GM21390 (cell line): ENCODE data around the gene SWT1.
"Not testable (repeated sequence)": the region's sequence is repeated elsewhere in the genome, so short reads cannot be mapped to it uniquely, and the experiment has no call there.

ENCODE experiments used
- ATAC-seq: cut with Tn5 transposase; IDR thresholded peaks from one replicate; pipeline ENCODE4 v1.9.1; 2021; ENCODE audit not compliant: unreplicated experiment

The SWT1 gene

DNA sequence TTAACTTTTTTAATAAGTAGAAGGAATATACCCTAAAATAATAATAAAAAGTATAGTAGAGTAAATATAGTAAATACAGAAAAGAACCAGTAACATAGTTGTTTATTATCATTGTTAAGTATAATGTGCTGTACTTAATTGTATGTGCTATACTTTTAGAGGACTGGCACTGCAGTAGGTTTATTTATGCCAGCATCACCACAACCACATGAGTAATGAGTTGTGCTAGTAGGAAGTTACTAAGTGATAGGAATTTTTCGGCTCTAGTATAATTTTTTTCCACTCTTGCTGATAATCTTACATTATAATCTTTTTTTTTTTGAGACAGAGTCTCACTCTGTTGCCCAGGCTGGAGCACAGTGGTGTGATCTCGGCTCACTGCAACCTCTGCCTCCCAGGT lies 88.5 kb downstream of the SWT1 start:
- no peak for ATAC-seq

DNA sequence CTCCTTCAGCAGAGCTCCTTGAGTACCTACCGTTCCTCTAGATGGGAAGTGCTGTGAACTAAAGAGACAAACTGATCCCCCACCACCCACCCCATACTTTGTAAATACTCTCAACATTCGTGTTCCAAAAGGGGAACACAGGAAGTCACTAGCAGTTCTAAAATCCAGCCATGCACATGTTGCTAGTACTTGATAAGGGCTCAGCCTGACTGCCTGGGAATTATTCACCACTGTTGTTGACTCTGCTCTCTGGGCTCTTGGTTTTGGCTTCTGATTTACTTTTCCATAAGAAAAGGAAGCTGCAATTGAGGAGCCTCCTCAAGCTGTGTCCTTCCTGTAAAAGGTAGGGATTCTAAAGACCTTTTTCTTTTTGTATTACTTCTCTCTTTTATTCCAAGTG lies 92.6 kb downstream of the SWT1 start:
- ATAC-seq, result no peak

DNA sequence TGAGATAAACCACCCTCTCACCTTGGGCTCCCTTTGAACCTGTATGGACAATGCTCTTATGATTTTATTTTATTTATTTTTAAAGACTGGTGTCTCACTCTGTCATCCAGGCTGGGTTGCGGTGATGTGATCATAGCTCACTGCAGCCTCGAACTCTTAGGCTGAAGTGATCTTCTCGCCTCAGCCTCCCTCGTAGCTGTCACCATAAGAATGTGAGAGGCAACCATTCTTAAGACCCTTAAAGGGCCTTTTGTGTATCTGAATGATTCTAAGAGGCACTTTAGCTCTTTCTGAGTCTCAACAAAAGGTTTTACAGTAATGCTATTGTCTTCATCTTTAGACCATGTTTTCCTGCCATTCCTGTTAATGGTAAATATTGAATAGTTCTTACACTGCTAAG lies 93.1 kb downstream of the SWT1 start:
- no peak for ATAC-seq

DNA sequence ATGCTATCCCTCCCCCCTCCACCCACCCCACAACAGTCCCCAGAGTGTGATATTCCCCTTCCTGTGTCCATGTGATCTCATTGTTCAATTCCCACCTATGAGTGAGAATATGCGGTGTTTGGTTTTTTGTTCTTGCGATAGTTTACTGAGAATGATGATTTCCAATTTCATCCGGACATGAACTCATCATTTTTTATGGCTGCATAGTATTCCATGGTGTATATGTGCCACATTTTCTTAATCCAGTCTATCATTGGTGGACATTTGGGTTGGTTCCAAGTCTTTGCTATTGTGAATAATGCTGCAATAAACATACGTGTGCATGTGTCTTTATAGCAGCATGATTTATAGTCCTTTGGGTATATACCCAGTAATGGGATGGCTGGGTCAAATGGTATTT lies 95.0 kb downstream of the SWT1 start:
- ATAC-seq, result not testable (repeated sequence)

DNA sequence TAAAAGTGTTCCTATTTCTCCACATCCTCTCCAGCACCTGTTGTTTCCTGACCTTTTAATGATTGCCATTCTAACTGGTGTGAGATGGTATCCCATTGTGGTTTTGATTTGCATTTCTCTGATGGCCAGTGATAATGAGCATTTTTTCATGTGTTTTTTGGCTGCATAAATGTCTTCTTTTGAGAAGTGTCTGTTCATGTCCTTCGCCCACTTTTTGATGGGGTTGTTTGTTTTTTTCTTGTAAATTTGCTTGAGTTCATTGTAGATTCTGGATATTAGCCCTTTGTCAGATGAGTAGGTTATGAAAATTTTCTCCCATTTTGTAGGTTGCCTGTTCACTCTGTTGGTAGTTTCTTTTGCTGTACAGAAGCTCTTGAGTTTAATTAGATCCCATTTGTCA lies 95.4 kb downstream of the SWT1 start:
- ATAC-seq, result not testable (repeated sequence)

DNA sequence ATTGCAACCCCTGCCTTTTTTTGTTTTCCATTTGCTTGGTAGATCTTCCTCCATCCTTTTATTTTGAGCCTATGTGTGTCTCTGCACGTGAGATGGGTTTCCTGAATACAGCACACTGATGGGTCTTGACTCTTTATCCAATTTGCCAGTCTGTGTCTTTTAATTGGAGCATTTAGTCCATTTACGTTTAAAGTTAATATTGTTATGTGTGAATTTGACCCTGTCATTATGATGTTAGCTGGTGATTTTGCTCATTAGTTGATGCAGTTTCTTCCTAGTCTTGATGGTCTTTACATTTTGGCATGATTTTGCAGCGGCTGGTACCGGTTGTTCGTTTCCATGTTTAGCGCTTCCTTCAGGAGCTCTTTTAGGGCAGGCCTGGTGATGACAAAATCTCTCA lies 98.6 kb downstream of the SWT1 start:
- ATAC-seq, result not testable (repeated sequence)

DNA sequence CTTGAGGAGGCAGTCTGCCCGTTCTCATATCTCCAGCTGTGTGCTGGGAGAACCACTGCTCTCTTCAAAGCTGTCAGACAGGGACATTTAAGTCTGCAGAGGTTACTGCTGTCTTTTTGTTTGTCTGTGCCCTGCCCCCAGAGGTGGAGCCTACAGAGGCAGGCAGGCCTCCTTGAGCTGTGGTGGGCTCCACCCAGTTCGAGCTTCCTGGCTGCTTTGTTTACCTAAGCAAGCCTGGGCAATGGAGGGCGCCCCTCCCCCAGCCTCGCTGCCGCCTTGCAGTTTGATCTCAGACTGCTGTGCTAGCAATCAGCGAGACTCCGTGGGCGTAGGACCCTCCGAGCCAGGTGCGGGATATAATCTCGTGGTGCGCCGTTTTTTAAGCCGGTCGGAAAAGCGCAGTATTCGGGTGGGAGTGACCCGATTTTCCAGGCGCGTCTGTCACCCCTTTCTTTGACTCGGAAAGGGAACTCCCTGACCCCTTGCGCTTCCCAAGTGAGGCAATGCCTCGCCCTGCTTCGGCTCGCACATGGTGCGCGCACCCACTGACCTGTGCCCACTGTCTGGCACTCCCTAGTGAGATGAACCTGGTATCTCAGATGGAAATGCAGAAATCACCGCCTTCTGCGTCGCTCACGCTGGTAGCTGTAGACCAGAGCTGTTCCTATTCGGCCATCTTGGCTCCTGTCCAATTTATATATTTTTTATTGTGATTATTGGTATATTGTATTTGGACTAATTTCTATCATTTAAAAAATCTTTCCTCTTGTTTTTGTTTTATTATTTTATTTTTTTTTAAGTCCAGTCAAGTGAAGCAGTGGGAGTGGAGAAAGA lies 100.4 kb downstream of the SWT1 start:
- ATAC-seq, result not testable (repeated sequence)

DNA sequence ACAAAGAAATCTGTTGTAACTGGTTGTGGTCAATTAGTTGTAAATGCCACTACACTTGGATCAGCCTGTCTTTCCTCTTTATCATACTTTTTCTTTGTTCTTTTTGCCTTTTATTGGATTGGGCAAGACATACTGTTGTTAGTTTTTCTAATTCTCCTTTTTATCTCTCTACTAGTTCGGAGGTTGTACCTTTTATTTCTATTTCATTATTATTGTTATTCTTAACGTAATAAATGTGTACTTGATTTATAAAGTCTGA lies 100.9 kb downstream of the SWT1 start:
- no peak for ATAC-seq

DNA sequence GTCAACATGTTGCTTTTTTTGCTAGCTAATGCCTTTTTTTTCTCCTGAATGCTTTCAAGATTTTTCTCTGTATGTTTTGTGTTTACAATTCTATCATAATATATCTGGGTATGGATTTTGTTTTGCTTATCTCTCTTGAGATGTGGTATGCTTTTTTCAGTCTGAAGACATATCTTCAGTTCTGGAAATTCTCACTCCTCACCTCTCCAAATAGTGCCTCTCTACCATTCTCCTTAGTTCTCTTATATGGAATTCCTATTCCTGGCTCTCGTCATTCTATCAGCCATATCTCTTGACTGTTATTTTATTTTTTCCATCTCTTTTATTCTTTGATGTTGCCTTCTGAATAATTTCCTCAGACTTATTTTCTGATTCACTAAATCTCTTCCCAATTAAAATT lies 101.7 kb downstream of the SWT1 start:
- ATAC-seq, result no peak

DNA sequence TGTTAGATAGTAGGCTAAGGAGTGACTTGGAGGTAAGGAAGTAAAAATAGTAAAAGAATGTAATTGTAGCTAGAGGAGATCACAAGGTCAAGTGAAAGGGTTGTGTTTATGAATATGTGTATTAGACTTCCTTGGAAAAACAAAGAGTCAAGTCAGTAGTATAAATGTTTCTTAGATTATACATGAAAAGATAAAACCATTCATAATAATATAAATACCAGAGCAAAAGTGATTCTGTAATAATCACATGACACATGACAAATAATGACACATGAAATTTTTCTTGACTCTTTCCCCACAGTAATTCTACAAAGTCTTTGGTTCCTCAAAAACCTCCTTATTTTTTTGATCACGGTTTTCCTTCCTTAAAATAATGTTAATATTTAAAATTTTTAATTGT lies 103.6 kb downstream of the SWT1 start:
- no peak for ATAC-seq

DNA sequence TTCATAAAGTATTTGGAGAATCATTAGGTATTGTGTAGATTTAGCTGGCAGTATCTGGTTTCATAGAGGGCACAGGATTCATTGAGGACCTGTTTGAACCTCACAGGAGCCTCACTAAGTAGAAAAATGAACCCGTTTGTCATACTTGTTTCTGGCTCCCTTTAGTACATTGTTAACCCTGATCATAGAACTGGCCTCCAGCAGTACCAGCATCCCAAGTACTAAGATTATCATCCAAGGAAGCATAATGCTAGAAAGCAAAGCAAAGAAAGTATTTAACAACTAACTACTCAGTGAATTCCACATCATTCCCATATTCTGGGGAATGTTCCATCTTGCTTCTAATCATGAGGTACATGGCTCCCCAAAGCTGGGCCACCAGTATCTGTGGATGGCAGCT lies 105.2 kb downstream of the SWT1 start:
- ATAC-seq, result no peak

DNA sequence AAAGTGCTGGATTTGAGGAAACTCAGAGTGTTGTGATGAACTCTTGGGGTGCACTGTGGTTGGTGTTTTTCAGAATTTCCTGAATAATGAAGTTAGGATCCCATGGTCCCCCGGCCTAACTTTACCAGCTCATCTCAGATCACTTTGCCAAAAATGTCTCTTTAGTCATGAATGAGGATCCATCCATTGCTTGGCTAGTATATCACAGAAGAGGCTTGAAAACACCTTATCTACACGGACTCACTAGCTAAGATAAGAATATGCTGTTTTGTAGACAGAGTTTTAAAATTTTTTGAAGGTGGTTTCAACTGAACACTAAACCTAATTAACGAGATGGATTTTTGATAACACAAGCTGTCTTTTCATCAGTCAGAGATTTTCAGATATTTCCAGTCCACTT lies 106.3 kb downstream of the SWT1 start:
- ATAC-seq, result no peak

DNA sequence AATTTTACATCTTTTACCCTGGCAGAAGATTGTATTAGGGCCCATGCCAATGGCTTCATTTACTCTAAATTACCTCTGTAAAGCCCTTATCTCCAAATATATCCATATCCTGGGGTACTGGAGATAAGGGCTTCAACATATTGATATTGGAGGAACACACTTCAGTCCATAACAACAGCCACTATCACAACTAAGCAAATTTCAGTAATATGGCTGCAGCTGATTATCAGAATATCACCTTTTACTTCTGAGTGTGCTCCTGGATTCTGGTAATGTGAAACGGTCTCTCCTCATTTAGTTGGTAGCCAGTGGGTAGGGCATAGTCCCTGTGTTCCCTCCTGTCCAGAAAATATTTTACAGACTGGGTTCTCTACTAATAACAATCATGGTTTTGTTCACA lies 106.8 kb downstream of the SWT1 start:
- no peak for ATAC-seq

DNA sequence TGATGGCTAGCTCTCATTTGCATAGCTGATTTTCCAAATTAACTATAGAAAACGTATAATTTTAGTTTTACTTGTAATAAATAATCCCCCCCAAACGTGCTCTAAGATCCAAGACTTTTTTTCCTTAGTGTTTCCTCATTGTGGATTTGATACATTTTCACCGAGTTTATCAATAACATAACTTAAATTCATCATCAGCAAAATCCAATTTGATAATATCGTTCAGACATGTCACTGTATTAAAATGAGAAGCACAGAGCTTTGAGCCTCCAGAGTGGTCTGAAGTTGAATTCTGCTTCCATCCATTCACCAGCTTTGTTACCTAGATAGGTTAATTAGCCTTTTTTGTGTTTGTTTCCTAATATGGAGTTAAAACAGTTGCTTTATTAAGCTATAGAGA lies 108.3 kb downstream of the SWT1 start:
- ATAC-seq, result no peak

DNA sequence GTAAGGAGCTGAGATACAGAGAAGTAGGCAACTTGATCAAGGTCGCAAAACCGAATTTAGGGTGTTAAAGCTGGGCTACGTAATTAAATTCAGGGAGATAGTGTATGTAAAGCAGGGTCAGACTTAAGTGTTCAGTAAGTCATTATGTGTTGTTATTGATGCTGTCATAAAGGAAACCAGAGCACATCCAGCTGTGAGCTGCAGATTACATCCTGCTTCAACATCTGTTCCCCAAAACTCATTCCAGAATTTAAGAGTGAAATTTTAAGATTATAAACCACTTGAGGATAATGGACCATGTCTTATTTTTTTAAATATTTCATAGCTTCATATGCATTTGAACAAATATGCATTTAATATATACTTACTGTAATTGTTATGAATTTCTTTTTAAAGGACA lies 110.3 kb downstream of the SWT1 start:
- ATAC-seq, result no peak

DNA sequence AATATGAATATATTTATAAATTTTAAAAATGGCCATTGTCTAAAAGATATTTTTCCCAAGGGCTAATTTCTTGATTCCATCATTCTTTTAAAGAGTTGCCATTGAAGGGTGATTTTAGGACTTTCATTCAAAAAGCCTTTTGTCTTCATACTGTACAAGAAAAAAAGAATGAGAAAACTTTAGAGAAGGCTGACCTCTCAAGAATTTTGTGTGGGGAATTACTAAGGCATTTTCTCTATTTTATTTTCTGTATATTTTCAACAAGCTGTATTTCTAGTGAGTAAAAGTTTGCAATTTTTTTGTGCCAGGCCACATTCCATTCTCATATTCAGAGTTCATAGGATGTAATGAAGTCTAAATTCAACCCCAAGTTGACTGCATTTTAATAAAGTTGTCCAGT lies 110.7 kb downstream of the SWT1 start:
- ATAC-seq, result no peak

DNA sequence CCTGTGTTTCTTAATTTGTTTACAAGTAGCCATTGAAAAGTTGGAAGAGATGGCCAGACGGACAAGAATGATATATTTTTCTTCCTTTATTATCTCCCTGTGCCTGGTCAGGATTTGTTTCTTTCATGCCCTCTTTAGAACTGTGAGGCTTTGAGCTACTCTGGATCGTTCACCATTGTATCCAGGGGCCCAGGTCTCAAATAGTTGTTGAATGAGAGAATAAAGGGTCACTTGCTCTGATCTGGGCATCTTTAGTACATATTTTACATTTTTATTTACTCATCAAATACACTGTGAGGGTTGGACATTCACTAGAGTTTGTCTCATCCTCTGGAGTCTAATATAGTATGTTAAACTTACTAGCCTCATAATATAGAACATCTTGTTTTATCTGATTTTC lies 111.4 kb downstream of the SWT1 start:
- ATAC-seq, result no peak

DNA sequence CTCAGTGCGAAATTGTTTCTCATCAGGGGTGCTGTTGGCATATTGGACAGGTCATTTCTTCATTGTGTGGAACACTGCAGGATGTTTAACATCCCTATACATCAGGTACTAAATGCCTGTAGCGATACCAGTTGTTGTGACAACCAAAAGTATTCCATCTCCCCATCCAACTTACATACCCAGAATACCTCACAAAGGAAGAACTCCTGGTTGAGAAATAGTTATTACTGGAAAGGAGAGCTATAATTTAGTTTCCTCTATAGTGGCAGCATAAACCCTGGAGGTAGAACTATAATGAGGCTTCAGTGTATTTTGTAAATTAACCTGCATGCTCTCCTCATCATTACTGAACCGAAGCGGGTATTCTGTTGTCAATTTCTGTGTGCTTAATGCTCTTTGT lies 115.0 kb downstream of the SWT1 start:
- ATAC-seq, result no peak

DNA sequence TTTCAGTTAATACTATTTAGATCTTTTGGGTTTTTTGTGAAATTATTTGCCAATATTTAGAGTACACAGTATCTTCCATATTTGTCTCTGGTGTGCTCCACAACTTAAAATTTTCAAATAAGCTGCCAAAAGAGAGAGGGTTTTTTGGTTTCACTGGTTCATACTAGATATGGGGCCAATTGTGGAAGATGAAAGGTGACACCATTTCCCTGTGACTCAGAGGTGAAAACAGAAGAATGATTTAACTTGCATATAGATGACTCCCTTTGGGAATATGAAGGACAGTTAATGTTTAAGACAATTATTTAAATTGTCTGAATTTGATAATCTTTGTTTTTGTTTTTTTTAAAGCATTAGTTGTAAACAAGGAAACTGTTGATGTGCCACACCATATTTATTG lies 122.6 kb downstream of the SWT1 start:
- ATAC-seq, result no peak

DNA sequence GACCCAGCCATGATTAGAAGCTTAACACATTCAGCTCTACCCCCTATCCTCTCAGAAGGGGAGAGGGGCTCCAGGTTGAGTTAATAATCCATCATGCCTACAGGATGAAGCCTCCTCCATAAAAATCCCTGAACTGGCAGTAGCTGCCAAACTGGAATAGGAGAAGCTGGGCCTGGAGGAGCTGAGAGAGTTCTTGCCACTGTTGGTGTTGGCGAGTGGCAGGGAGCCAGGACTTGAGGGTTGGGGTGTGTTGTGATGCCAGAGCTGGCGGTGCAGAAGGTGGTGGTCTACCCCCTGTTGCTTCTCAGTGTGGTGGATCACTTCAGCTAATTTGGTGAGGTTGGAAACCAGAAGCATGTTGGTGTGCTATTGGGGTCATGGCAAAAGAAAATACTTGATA lies 123.6 kb downstream of the SWT1 start:
- ATAC-seq, result no peak

DNA sequence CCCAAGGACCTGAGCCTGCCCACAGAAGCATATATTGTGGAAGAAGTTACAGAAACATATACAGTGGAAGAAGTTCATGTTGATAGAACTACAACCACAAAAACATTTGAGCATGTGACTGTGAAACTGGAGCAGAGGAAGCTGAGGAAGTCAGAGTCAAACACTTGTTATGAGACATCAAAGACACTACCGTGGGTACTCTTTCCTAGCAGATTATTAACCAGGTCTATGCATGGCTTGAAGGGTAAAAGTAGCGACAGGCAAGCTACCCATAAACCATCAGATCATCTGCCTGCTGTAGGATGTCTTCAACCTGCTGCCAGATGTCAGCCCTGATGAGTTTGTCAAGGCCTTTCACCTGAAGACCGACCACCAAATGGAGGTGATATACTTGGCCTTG lies 124.3 kb downstream of the SWT1 start:
- peak; percentile 88 for ATAC-seq

DNA sequence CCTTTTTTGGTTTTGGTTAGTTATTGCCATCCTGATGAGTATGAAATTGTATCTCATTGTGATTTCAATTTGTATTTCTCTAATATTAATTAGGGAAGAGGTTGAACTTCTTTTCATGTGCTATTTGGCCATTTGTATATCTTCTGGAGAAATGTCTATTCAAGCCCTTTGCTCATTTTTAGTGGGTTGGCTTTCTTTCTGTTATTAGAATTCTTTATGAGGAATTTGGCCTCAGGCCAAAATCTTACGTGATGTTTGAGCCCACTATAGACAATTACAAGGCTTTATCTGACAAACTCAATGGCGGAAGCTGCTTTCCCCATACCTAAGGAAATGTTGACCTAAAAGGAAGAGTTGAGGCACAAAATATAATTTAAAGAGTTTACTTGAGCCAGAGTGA lies 127.1 kb downstream of the SWT1 start:
- no peak for ATAC-seq

DNA sequence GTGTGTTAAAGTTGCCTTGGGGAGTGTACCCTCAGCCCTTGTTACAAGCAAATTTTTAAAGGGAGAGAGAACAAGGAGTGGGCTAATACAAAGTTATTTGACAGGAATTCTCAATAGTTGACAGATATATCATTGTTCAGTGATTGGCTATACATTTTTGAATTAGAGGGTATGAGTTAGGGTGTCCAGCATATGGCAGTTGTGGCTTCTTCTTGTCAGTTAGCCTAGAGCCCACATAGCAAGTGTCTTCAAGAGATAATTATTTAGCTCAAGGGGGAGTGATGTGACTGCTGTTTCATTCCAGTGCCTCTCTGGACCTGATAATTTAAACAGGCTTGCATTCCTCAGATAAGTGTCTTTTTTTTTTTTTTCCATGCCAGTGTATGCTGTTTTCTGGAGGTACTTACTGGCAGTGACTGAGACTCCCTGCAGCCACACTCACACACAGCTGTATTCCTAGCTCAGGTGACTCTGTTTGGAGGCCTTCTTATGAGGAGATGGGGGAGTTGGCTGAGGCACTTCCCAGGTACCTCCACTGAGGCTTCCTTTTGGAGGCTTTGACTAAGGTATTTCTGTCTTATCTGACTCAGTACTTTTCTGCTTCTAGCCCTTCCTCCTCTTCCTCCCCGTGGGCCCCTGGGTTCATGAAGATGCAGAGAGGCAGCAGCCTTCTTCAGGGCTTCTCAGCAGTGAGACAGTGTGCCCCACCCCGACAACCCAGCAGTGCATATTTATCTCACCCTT lies 127.7 kb downstream of the SWT1 start:
- ATAC-seq, result no peak
